ENCODE measurements around the gene AREL1. TPM values are rescaled to one million over a fixed set of nuclear protein-coding genes. Genes with fewer than 3 reads are reported as not detected.

AREL1 gene
- polyA plus RNA-seq, 1 donor (not counting 4 experiments of a cell fraction or from before 2014, with no cell fraction given): 31.2 TPM

DNA sequence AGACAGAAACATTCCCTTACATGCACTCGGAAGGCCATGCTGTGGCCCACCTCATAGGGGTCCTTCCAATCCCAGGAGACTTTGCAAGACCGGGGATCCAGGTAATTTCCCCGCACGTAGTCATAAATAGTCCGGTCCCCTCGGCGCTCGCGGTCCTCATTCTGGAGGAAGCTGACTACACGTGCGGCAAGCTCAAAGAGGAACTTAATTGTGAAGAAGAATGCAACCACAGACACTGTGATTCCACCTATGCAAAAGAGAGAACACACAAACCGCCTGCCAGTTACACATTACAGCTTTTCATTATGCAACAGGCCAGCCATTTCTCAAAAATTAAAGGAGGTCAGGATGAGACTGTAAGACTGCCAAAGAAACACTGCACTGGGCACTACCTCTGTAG, 28.4 kb downstream of the AREL1 start:
- H3K9ac ChIP-seq (ENCODE audit: control insufficient read depth, extremely low read depth, insufficient read depth, low read length): no peak overlapping the region
- no peaks in the 10 kb centered on the region for H3K9me3 ChIP-seq (ENCODE audit: control insufficient read depth, low read depth, low read length)
- H3K27ac ChIP-seq (ENCODE audit: control insufficient read depth, insufficient read depth, low read length): no peak overlapping the region
- no peaks in the 10 kb centered on the region for H3K79me2 ChIP-seq (ENCODE audit: control insufficient read depth, insufficient read depth, low read length)
- H2AFZ ChIP-seq (ENCODE audit: control insufficient read depth, low read length): no peak overlapping the region
- peaks cover 13 to 30% of the 10 kb centered on the region in 2 experiments for H3K36me3 ChIP-seq (ENCODE audit: control insufficient read depth in 2 of 2, extremely low read depth in 1 of 2, insufficient read depth in 2 of 2, low read length in 2 of 2)
- no peak for DNase-seq (ENCODE audit: low read depth, low spot score)
- no peaks in the 10 kb centered on the region for H4K20me1 ChIP-seq (ENCODE audit: control insufficient read depth, extremely low read depth, insufficient read depth, low read length)
- FAIRE-seq: no peak
- no peak overlapping the region for H3K4me2 ChIP-seq (ENCODE audit: control insufficient read depth, extremely low read depth, insufficient read depth, low read depth, low read length)
- no peak overlapping the region for H3K4me3 ChIP-seq (ENCODE audit: control insufficient read depth in 2 of 3, extremely low read depth in 1 of 3, insufficient read depth in 2 of 3, low read depth in 1 of 3, low read length in 3 of 3)
- no peaks in the 10 kb centered on the region for H3K9me1 ChIP-seq (ENCODE audit: control insufficient read depth, extremely low read depth, insufficient read depth, low read length)
- dilution Hi-C loops (cut with MboI; ENCODE audit: extremely low pct_ligation_motif_present, low sequenced_read_pairs): no loop called here
- H3K4me1 ChIP-seq (ENCODE audit: control insufficient read depth, extremely low read depth, insufficient read depth, low read length): no peaks in the 10 kb centered on the region
- H3K27me3 ChIP-seq (ENCODE audit: control insufficient read depth, extremely low read depth, insufficient read depth, low read length): no peaks in the 10 kb centered on the region
- TF ChIP-seq, protein P1, sequence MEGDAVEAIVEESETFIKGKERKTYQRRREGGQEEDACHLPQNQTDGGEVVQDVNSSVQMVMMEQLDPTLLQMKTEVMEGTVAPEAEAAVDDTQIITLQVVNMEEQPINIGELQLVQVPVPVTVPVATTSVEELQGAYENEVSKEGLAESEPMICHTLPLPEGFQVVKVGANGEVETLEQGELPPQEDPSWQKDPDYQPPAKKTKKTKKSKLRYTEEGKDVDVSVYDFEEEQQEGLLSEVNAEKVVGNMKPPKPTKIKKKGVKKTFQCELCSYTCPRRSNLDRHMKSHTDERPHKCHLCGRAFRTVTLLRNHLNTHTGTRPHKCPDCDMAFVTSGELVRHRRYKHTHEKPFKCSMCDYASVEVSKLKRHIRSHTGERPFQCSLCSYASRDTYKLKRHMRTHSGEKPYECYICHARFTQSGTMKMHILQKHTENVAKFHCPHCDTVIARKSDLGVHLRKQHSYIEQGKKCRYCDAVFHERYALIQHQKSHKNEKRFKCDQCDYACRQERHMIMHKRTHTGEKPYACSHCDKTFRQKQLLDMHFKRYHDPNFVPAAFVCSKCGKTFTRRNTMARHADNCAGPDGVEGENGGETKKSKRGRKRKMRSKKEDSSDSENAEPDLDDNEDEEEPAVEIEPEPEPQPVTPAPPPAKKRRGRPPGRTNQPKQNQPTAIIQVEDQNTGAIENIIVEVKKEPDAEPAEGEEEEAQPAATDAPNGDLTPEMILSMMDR (optimal IDR thresholded peaks at IDR 0.05 in 1 of 3, IDR thresholded peaks at IDR 0.05 in 1 of 3, conservative IDR thresholded peaks at IDR 0.05 in 1 of 3; ENCODE audit: extremely low read depth in 1 of 3, insufficient read depth in 2 of 3, low read length in 3 of 3): no peak
- TF ChIP-seq EZH2 (IDR thresholded peaks at IDR 0.05; ENCODE audit: low read length): no peak

DNA sequence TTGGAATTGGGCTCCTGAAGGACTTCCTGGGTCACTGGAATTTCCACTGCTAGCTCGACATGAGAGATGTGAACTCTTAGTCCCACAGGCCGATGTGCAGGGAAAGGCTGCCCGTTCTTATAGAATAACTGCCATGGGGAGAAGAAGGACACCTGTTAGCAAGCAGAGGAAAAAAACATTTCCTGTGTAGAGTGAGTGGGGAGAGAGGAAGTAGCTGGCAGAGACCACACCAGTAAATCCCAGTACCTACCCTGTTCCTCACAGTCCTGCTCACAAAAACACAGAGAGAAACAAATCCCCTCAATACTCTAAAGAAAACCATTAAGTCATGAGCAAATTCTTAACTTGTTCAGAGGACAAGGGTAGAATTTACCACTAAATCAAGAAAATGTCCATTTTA, 29.5 kb downstream of the AREL1 start:
- Histone ChIP-seq H3K4me1 (ENCODE audit: control insufficient read depth, extremely low read depth, insufficient read depth, low read length) (no peaks in the 10 kb centered on the region), H3K4me3 (ENCODE audit: control insufficient read depth in 2 of 3, extremely low read depth in 1 of 3, insufficient read depth in 2 of 3, low read depth in 1 of 3, low read length in 3 of 3) (no peak overlapping the region), H3K9me3 (ENCODE audit: control insufficient read depth, low read depth, low read length) (no peaks in the 10 kb centered on the region), H3K27me3 (ENCODE audit: control insufficient read depth, extremely low read depth, insufficient read depth, low read length) (no peaks in the 10 kb centered on the region), H3K27ac (ENCODE audit: control insufficient read depth, insufficient read depth, low read length) (no peak overlapping the region), H3K36me3 (ENCODE audit: control insufficient read depth in 2 of 2, extremely low read depth in 1 of 2, insufficient read depth in 2 of 2, low read length in 2 of 2) (peaks cover 15 to 30% of the 10 kb centered on the region in 2 experiments), H3K9ac (ENCODE audit: control insufficient read depth, extremely low read depth, insufficient read depth, low read length) (no peak overlapping the region), H4K20me1 (ENCODE audit: control insufficient read depth, extremely low read depth, insufficient read depth, low read length) (no peaks in the 10 kb centered on the region), H3K4me2 (ENCODE audit: control insufficient read depth, extremely low read depth, insufficient read depth, low read depth, low read length) (no peak overlapping the region), H3K79me2 (ENCODE audit: control insufficient read depth, insufficient read depth, low read length) (no peaks in the 10 kb centered on the region), H2AFZ (ENCODE audit: control insufficient read depth, low read length) (no peak overlapping the region), H3K9me1 (ENCODE audit: control insufficient read depth, extremely low read depth, insufficient read depth, low read length) (no peaks in the 10 kb centered on the region)
- dilution Hi-C loops (cut with MboI; ENCODE audit: extremely low pct_ligation_motif_present, low sequenced_read_pairs): no loop called here
- FAIRE-seq: no peak
- no peak for DNase-seq (ENCODE audit: low read depth, low spot score)
- no peak for TF ChIP-seq EZH2 (IDR thresholded peaks at IDR 0.05; ENCODE audit: low read length)
- TF ChIP-seq, protein P1 (optimal IDR thresholded peaks at IDR 0.05 in 1 of 3, IDR thresholded peaks at IDR 0.05 in 1 of 3, conservative IDR thresholded peaks at IDR 0.05 in 1 of 3; ENCODE audit: extremely low read depth in 1 of 3, insufficient read depth in 2 of 3, low read length in 3 of 3): no peak

All from keratinocyte (primary cell).